HG03460 (cell line): ENCODE data around the gene COX8A.
"Not testable (repeated sequence)": the region's sequence is repeated elsewhere in the genome, so short reads cannot be mapped to it uniquely, and the experiment has no call there.

ENCODE experiments used
- ATAC-seq: cut with Tn5 transposase; IDR thresholded peaks from one replicate; pipeline ENCODE4 v1.9.1; 2021; ENCODE audit not compliant: unreplicated experiment

COX8A gene

GRCh38 chr11:63969461-63969860 lies 5.0 kb upstream of the COX8A start:
- ATAC-seq = no peak

- ATAC-seq = no peak
These were observed 3.5 kb upstream of the COX8A start for GRCh38 chr11:63970902-63971301.

- ATAC-seq = not testable (repeated sequence)
These were observed 535 bp upstream of the COX8A start for GRCh38 chr11:63973912-63974258.

GRCh38 chr11:63978551-63979239 lies 4.3 kb downstream of the COX8A start:
- no peak for ATAC-seq

GRCh38 chr11:63979426-63979825 lies 5.0 kb downstream of the COX8A start:
- ATAC-seq = no peak

- peak; percentile 55 for ATAC-seq
These were observed 11.4 kb downstream of the COX8A start for GRCh38 chr11:63985812-63986155.

GRCh38 chr11:63986156-63986931 lies 11.9 kb downstream of the COX8A start, which contains the start of gene OTUB1:
TSS of gene OTUB1 (plus strand) at chr11:63986438. CDS start at chr11:63986457, 19 bp downstream.
- peak; percentile 90 for ATAC-seq

- no peak for ATAC-seq
These were observed 12.6 kb downstream of the COX8A start for GRCh38 chr11:63986932-63987513.

- no peak for ATAC-seq
These were observed 17.1 kb downstream of the COX8A start for GRCh38 chr11:63991558-63991957.

GRCh38 chr11:63993100-63993499 lies 18.7 kb downstream of the COX8A start:
- no peak for ATAC-seq

- no peak for ATAC-seq
These were observed 19.6 kb downstream of the COX8A start for GRCh38 chr11:63993993-63994392.

GRCh38 chr11:63996512-63996911 lies 22.1 kb downstream of the COX8A start:
- ATAC-seq = no peak

- ATAC-seq = no peak
These were observed 22.8 kb downstream of the COX8A start for GRCh38 chr11:63997104-63997700.

GRCh38 chr11:63997801-63998337 lies 23.4 kb downstream of the COX8A start:
- ATAC-seq = no peak

GRCh38 chr11:63998558-63999348 lies 24.3 kb downstream of the COX8A start:
- no peak for ATAC-seq

GRCh38 chr11:63999349-64000025 lies 25.1 kb downstream of the COX8A start:
- ATAC-seq = no peak

GRCh38 chr11:64000026-64000739 lies 25.8 kb downstream of the COX8A start:
- peak; percentile 50 for ATAC-seq

- ATAC-seq = no peak
These were observed 26.5 kb downstream of the COX8A start for GRCh38 chr11:64000740-64001483.
